ENCODE data around the gene CELF2. TPM values are rescaled to one million over a fixed set of nuclear protein-coding genes. Genes with fewer than 3 reads are reported as not detected.

CELF2 gene
- total RNA-seq, 1 donor from 2014 or later, result 77.6 TPM

GRCh38 chr10:11252887-11253286 is 235.2 kb downstream of the CELF2 start:
- H3K27ac Mint-ChIP-seq (ENCODE audit: unreplicated experiment), result peak overlapping the region; percentile 5
- no peaks in the 10 kb centered on the region for H3K9me3 Mint-ChIP-seq
- DNase-seq (ENCODE audit: low read depth, low spot score), result no peak
- H3K27me3 Mint-ChIP-seq (ENCODE audit: low read depth), result no peaks in the 10 kb centered on the region
- no peak for TF ChIP-seq CTCF (conservative IDR thresholded peaks at IDR 0.05)
- H3K4me1 Mint-ChIP-seq, result peaks cover 31% of the 10 kb centered on the region
- H3K4me3 Mint-ChIP-seq, result no peak overlapping the region
- peaks cover 16% of the 10 kb centered on the region for H3K36me3 Mint-ChIP-seq (ENCODE audit: low read depth)

- no peak for TF ChIP-seq CTCF (conservative IDR thresholded peaks at IDR 0.05)
- Mint-ChIP-seq H3K4me3 (no peak overlapping the region), H3K27me3 (ENCODE audit: low read depth) (no peaks in the 10 kb centered on the region), H3K36me3 (ENCODE audit: low read depth) (peaks cover 22% of the 10 kb centered on the region), H3K4me1 (peaks cover 31% of the 10 kb centered on the region), H3K27ac (ENCODE audit: unreplicated experiment) (no peak overlapping the region), H3K9me3 (no peaks in the 10 kb centered on the region)
- DNase-seq (ENCODE audit: low read depth, low spot score), result no peak
Observed at GRCh38 chr10:11253385-11254002, 235.8 kb downstream of the CELF2 start.

GRCh38 chr10:11255156-11255555 is 237.5 kb downstream of the CELF2 start:
- no peaks in the 10 kb centered on the region for H3K27me3 Mint-ChIP-seq (ENCODE audit: low read depth)
- H3K9me3 Mint-ChIP-seq, result no peaks in the 10 kb centered on the region
- peaks cover 22% of the 10 kb centered on the region for H3K36me3 Mint-ChIP-seq (ENCODE audit: low read depth)
- no peak overlapping the region for H3K4me3 Mint-ChIP-seq
- TF ChIP-seq CTCF (conservative IDR thresholded peaks at IDR 0.05), result no peak
- H3K27ac Mint-ChIP-seq (ENCODE audit: unreplicated experiment), result no peak overlapping the region
- no peak for DNase-seq (ENCODE audit: low read depth, low spot score)
- H3K4me1 Mint-ChIP-seq, result peaks cover 19% of the 10 kb centered on the region

GRCh38 chr10:11255796-11256444 is 238.2 kb downstream of the CELF2 start:
- no peak for DNase-seq (ENCODE audit: low read depth, low spot score)
- H3K4me3 Mint-ChIP-seq, result no peak overlapping the region
- no peaks in the 10 kb centered on the region for H3K27me3 Mint-ChIP-seq (ENCODE audit: low read depth)
- no peaks in the 10 kb centered on the region for H3K9me3 Mint-ChIP-seq
- H3K4me1 Mint-ChIP-seq, result peaks cover 16% of the 10 kb centered on the region
- H3K27ac Mint-ChIP-seq (ENCODE audit: unreplicated experiment), result peak overlapping the region; percentile 62
- peaks cover 20% of the 10 kb centered on the region for H3K36me3 Mint-ChIP-seq (ENCODE audit: low read depth)
- no peak for TF ChIP-seq CTCF (conservative IDR thresholded peaks at IDR 0.05)

GRCh38 chr10:11256896-11257295 is 239.2 kb downstream of the CELF2 start:
- Mint-ChIP-seq H3K4me1 (peaks cover 16% of the 10 kb centered on the region), H3K27ac (ENCODE audit: unreplicated experiment) (peak overlapping the region; percentile 75), H3K9me3 (no peaks in the 10 kb centered on the region), H3K36me3 (ENCODE audit: low read depth) (peaks cover 20% of the 10 kb centered on the region), H3K4me3 (no peak overlapping the region), H3K27me3 (ENCODE audit: low read depth) (no peaks in the 10 kb centered on the region)
- no peak for TF ChIP-seq CTCF (conservative IDR thresholded peaks at IDR 0.05)
- no peak for DNase-seq (ENCODE audit: low read depth, low spot score)
